A673 (cell line): ENCODE data around the gene ITK. TPM values are rescaled to one million over a fixed set of nuclear protein-coding genes. Genes with fewer than 3 reads are reported as not detected.

Experiments
- BruUV-seq: library from RNA; stranded (reverse); fragments of 400-500 nt; replicated peaks from 2 replicates; lab custom pipeline; 2021; lab: Mats Ljungman, UMichigan
- CTCF ChIA-PET: fragments of 300-600 bp; sonication (Branson Sonifier 250); formaldehyde crosslinking; loops from one replicate; lab custom pipeline; 2022; ENCODE audit warnings: antibody characterized with exemption; lab: Charles Lee
- POLR2A ChIA-PET: fragments of 300-600 bp; sonication (Branson Sonifier 250); formaldehyde crosslinking; loops from one replicate; lab custom pipeline; 2022; ENCODE audit warnings: antibody characterized with exemption; ENCODE audit not compliant: low non-redundant PET; lab: Charles Lee
- DNase-seq: peaks from one replicate; pipeline ENCODE4 v3.0.0-alpha.2; 2015; ENCODE audit warnings: low spot score
- H3K27ac ChIP-seq: fragments of 200-600 bp; sonication (generic); 2 replicates; pipeline ENCODE4 v1.5.1; 2016; ENCODE audit warnings: mixed run types, low read depth, mild to moderate bottlenecking, mixed read lengths, antibody characterized with exemption, low read length; ENCODE audit not compliant: poor library complexity, severe bottlenecking
- H3K27me3 ChIP-seq: fragments of 200-600 bp; sonication (generic); replicated peaks from 2 replicates; pipeline ENCODE4 v1.6.1; 2017; ENCODE audit warnings: mixed run types, low read depth, mild to moderate bottlenecking, mixed read lengths, antibody characterized with exemption, low read length; ENCODE audit not compliant: insufficient read depth, poor library complexity
- H3K36me3 ChIP-seq: fragments of 200-600 bp; sonication (generic); 2 replicates; pipeline ENCODE4 v1.6.1; 2016; ENCODE audit warnings: mixed run types, mild to moderate bottlenecking, mixed read lengths, antibody characterized with exemption, low read length; ENCODE audit not compliant: insufficient read depth, poor library complexity, severe bottlenecking
- H3K4me1 ChIP-seq: fragments of 200-600 bp; sonication (generic); 2 replicates; pipeline ENCODE4 v1.6.1; 2017; ENCODE audit warnings: mixed run types, mild to moderate bottlenecking, mixed read lengths, antibody characterized with exemption, low read length; ENCODE audit not compliant: insufficient read depth, poor library complexity, severe bottlenecking
- H3K4me3 ChIP-seq: fragments of 200-600 bp; sonication (generic); 2 replicates; pipeline ENCODE4 v1.5.1; 2016; ENCODE audit warnings: low read depth, mixed run types, mild to moderate bottlenecking, mixed read lengths, low read length; ENCODE audit not compliant: poor library complexity, severe bottlenecking
- H3K9me3 ChIP-seq: fragments of 200-600 bp; sonication (generic); 2 replicates; pipeline ENCODE4 v1.6.1; 2016; ENCODE audit warnings: mixed run types, low read depth, mild to moderate bottlenecking, mixed read lengths, antibody characterized with exemption, low read length; ENCODE audit not compliant: poor library complexity, severe bottlenecking
- CTCF ChIP-seq: fragments of 300-800, 200-600 bp; sonication (generic); conservative IDR thresholded peaks from 2 replicates; pipeline ENCODE4 v1.5.1; 2017; ENCODE audit warnings: low read depth, mild to moderate bottlenecking, antibody characterized with exemption, low read length, moderate library complexity, mixed read lengths
- EZH2 ChIP-seq: fragments of 200-600 bp; sonication (generic); IDR thresholded peaks from 2 replicates; pipeline ENCODE4 v1.6.1; 2017; ENCODE audit warnings: borderline replicate concordance, low read depth, mild to moderate bottlenecking, mixed read lengths, antibody characterized with exemption, low read length; ENCODE audit not compliant: poor library complexity, severe bottlenecking
- intact Hi-C: fragments of 100-400 bp; cut with micrococcal nuclease; formaldehyde crosslinking; loops from one replicate; pipeline ENCODE4 v1.10.0; 2022; ENCODE audit not compliant: unreplicated experiment
- total RNA-seq: library from RNA; stranded (reverse); gene quantifications from 2 replicates; pipeline ENCODE4 v1.2.3, GENCODE V29; 2021

Gene ITK
- total RNA-seq, 1 experiment from 2014 or later: not detected

GRCh38 chr5:157290156-157290980 is 109.7 kb downstream of the ITK start:
- TF ChIP-seq EZH2 (no peak), CTCF (no peak)
- Histone ChIP-seq H3K4me1 (no peaks in the 10 kb centered on the region), H3K4me3 (no peak overlapping the region), H3K36me3 (no peaks in the 10 kb centered on the region), H3K9me3 (no peaks in the 10 kb centered on the region), H3K27ac (no peak overlapping the region), H3K27me3 (no peaks in the 10 kb centered on the region)
- DNase-seq: no peak
- ChIA-PET POLR2A (no interaction called here), CTCF (no interaction called here)
- no TSS peak for BruUV-seq
- intact Hi-C loops: no loop called here

GRCh38 chr5:157290981-157291711 is 110.5 kb downstream of the ITK start:
- POLR2A ChIA-PET: no interaction called here
- DNase-seq: no peak
- no peaks in the 10 kb centered on the region for H3K36me3 ChIP-seq
- intact Hi-C loops: no loop called here
- H3K27ac ChIP-seq: no peak overlapping the region
- BruUV-seq: no TSS peak
- H3K9me3 ChIP-seq: no peaks in the 10 kb centered on the region
- no peak overlapping the region for H3K4me3 ChIP-seq
- TF ChIP-seq CTCF: no peak
- TF ChIP-seq EZH2: no peak
- H3K27me3 ChIP-seq: no peaks in the 10 kb centered on the region
- CTCF ChIA-PET: no interaction called here
- H3K4me1 ChIP-seq: no peaks in the 10 kb centered on the region

- TF ChIP-seq EZH2 (no peak), CTCF (no peak)
- no peaks in the 10 kb centered on the region for H3K27me3 ChIP-seq
- no TSS peak for BruUV-seq
- ChIA-PET POLR2A (no interaction called here), CTCF (no interaction called here)
- no peak overlapping the region for H3K27ac ChIP-seq
- intact Hi-C loops: no loop called here
- H3K9me3 ChIP-seq: no peaks in the 10 kb centered on the region
- H3K36me3 ChIP-seq: no peaks in the 10 kb centered on the region
- DNase-seq: no peak
- no peak overlapping the region for H3K4me3 ChIP-seq
- H3K4me1 ChIP-seq: no peaks in the 10 kb centered on the region
Observed at GRCh38 chr5:157292599-157292998, 112.0 kb downstream of the ITK start.
